Hematopoietic multipotent progenitor cell treated with erythropoietin and hydrocortisone succinate and interleukin-3 and kit ligand, for 15 days (in vitro differentiated cells): Measurements from ENCODE around the gene KCNJ10.

Experiments
- DNase-seq: peaks from one replicate; pipeline ENCODE4 v3.0.0-alpha.2; 2015; ENCODE audit warnings: low spot score

The KCNJ10 gene

DNA sequence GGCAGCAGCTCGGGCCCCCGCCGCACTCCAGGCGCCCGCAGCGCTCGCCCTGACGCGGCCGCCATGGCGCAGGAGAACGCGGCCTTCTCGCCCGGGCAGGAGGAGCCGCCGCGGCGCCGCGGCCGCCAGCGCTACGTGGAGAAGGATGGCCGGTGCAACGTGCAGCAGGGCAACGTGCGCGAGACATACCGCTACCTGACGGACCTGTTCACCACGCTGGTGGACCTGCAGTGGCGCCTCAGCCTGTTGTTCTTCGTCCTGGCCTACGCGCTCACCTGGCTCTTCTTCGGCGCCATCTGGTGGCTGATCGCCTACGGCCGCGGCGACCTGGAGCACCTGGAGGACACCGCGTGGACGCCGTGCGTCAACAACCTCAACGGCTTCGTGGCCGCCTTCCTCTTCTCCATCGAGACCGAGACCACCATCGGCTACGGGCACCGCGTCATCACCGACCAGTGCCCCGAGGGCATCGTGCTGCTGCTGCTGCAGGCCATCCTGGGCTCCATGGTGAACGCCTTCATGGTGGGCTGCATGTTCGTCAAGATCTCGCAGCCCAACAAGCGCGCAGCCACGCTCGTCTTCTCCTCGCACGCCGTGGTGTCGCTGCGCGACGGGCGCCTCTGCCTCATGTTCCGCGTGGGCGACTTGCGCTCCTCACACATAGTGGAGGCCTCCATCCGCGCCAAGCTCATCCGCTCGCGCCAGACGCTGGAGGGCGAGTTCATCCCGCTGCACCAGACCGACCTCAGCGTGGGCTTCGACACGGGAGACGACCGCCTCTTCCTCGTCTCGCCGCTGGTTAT is 14.2 kb upstream of the KCNJ10 start:
- peak; percentile 58 for DNase-seq

DNA sequence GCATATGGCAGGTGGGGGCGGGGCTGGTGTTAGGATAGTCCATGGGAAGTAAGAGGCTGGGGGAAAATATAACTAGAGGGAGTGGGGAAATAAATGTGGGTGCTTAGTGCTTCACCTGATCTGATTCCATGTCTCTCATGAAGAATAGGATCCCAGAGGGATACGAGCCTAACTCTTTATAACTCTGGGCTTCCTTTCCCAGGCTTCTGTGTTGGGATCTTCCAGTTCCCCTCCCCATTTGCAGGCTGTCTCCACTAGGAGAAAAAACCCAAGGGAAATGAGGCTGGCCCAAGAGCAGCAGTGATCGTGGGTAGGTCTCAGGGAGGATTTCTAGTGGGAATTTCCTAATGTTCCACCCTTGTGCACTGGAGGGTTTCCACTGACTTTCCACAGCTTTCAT is 13.0 kb upstream of the KCNJ10 start:
- no peak for DNase-seq

DNA sequence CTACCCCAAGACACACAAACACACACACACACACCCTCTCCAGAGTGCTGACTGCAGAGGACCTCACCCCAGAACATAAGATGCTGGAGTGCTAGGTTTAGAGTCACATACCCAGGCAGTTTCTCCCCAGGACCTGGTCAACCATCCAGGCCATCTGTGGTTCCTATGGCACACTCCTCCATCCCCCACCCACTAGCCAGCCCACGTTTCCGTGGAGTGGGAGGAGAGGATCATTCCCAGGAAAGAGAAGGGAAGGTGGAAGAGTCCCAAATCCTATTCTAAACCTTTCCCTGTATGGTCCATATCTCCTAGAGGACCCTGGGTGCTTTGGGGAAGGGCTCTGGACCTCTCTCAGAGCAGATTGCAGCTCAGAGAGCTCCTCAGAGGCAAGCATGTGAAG is 12.5 kb upstream of the KCNJ10 start:
- no peak for DNase-seq

DNA sequence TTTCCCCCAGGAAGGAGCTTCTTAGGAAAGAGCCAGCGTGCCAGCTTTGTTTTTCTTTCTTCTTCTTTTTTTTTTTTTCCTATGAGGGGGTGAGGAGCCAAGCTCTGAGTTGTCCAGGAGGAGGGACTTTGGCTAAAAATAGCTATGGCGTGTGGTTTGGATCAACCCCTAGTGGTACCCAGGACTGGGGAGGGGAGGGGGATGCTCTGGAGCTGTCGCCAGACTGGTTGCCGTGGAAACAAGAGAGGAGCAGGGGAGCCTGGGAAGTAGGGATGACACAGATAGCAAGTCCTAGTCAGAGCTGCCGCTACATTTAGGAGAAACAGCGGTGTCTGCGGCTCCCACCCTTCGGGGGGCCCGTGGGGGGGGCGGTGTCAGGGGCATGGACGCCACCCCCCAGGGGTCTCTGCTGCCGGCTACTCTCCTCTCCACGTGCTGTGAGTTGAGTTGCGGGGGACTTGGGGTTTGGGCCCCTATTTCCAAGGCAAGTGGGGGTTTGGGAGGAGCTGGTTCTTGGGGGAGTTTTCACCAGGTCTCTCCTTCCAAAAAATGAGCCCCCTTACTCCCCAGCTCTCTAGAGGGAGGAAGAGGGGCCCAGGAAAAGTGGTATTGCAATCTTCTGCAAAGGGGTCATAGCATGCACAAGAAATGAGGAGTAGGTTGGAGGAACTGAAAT is 11.4 kb upstream of the KCNJ10 start, which contains the start of gene KCNJ9:
Gene KCNJ9, plus strand, starts transcription at position 278 of the 676 bp plus-strand sequence. CDS start 2,493 bp downstream, outside the sequence.
- no peak for DNase-seq

DNA sequence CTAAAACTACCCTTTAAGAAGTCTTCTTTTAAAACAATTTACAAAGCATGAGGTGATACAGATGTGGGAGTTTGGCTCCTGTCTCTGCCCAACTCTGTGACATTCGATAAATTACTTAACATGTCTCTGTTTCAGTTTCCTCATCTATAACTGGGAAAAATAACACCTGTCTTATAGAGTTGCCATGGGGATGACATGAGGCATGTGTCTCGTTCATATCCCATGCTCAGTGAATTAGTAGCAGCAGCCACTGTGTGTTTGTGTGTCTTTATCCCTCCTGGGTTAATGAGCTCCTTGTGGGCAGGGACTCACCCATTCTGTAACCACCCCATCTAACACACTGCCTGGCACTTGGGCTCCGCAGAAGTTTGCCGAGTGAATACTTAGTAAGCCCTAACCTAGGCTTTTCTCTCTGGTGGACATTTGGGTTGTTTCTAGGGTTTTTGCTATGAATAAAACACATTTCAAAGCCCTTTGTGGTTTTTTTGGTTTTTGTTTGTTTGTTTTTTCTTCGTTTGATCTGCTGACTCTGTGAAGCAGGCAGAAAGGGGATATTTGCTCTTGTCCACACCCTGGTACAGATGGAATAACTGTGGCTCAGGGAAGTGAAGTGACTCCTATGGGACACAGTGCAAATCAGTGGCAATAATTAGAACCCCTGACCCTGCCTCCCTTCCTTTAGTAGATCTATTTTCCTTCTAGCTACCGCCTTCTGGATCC is 10.6 kb upstream of the KCNJ10 start:
- no peak for DNase-seq

DNA sequence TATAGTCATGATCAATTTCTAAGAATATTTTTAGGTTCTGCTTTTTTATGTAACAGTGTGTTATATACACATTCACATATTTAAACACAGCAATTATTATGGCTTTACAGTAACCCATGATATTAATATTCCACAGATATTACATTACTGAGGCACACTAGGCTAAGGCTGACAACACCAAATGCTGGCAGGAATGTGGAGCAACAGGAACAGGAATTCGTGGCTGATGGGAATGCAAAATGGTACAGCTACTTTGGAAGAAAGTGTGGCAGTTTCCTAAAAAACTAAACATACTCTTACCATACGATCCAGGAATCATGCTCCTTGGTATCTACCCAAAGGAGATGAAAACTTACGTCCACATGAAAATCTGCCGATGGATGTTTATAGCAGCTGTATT is 9.5 kb upstream of the KCNJ10 start:
- no peak for DNase-seq

DNA sequence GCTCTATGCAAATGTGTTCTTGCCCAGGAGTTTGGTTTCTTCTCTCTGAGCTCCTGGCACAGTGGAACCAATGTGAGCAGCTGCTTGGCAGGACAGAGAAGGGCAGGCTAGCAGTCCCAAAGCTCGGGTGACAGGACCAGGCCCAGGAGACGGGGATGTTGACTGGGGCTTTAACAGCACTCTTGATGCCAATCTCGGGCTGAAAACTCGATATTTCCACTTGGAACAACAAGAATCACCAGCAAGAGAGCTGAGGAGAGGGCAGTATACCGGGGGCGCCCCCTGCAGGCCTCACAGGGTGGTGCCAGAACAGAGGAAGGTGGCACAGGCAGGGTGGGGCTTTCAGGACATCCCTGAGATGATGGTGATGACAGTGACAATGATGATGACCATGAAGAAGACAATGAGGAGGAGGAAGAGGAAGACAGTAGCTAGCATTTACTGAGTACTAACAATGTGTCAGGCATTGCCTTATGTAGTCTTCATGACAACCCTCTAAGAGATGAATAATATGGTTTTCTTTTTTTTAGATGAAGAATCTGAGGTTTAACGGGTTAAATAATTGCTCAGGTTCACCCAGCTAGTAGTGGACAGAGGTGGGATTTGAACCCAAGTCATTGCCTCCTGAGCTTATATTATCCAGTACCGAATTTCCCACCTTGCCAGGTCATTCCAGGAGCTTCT is 8.7 kb upstream of the KCNJ10 start:
- DNase-seq: peak; percentile 60

DNA sequence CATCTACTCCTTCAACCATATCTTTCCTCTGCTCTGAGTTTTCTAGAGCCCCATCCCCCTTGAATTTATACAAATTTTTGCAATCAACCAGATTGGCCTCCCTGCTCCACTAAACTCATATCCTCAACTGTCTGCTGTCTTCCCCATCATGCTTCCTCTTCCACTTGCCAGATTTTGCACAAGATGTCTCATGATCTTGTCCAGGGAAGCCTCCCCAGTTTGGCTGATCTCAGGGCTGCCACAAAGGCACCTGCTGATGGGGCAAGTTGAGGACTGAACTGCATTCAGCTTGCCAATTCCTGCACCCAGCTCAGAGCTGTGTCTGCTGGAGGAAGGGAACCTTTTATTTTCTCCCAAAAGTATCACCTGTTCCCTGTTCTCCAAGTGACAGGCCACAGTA is 7.5 kb upstream of the KCNJ10 start:
- no peak for DNase-seq

DNA sequence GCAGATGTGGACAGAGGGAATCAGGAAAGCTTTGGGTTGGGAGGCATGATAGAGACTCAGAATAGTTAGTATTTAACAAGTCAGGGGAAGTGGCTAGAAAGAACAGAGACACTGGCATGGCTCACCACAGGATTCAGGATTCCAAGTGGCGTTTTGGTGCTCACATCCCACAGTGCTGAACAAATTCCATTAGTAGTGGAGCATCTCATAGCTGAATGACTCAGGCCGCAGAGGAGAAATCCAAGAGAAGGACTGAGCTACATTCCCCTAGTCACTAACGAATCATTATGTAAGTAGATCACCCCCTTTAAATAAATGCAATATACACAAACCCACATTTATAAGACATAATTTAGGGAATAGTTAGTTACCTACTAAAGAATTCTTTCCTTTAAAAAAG is 6.3 kb upstream of the KCNJ10 start:
- no peak for DNase-seq

DNA sequence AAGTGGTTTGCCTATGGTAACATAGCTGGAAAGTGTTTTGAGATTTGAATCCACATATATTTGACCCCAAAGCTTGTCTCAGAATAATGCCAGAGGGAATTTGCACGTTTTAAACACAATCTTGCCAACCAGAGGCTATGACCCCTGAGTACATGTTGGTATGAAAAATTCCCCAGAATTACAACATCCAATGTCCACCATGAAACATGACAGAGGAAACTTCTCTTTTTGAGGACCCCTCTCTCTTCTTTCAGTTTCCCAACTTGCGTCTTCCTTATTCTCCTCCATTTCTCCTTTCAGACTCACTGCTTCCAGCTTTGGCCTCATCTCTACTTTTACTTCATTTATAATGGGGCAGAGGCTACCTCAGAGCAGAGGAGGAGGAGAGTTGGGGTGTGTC is 5.9 kb upstream of the KCNJ10 start:
- DNase-seq: no peak

DNA sequence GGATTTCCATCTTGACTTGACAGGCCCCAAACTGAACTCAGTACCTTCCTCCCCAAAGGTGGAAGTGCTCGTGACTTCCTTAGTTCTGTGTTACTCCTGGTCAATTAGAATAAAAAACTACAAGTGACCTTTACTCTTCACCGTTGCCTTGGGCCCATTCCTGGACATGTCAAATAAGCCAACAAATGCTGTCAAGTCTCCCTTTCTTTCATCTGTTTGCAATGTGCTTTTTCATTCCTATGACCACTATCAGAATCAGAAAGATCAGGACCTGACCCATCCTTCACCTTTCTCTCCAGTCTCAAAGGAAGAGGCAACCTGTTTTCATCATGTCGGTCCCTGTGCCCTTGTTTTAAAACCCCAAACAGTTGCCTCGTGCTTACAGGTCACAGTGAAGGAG is 4.9 kb upstream of the KCNJ10 start:
- no peak for DNase-seq

DNA sequence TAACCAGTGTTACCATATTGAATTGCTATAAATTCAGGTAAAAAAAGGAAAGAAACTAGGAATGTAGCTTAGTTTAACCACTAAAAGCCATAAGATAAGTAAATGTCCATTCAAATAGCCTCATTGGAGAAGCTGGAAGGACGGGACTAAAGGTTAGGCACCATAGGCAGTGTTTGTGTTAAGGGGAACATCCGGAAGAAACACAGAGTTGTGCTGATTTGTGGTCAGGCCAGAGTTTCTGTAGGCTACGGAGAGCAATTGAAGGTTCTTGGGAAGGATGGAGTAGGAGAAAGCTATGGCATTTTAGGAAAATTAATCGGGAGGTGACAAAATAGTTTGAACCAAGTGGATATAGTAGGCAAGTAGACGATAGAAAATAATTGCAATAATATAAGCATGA is 1.3 kb upstream of the KCNJ10 start:
- no peak for DNase-seq

DNA sequence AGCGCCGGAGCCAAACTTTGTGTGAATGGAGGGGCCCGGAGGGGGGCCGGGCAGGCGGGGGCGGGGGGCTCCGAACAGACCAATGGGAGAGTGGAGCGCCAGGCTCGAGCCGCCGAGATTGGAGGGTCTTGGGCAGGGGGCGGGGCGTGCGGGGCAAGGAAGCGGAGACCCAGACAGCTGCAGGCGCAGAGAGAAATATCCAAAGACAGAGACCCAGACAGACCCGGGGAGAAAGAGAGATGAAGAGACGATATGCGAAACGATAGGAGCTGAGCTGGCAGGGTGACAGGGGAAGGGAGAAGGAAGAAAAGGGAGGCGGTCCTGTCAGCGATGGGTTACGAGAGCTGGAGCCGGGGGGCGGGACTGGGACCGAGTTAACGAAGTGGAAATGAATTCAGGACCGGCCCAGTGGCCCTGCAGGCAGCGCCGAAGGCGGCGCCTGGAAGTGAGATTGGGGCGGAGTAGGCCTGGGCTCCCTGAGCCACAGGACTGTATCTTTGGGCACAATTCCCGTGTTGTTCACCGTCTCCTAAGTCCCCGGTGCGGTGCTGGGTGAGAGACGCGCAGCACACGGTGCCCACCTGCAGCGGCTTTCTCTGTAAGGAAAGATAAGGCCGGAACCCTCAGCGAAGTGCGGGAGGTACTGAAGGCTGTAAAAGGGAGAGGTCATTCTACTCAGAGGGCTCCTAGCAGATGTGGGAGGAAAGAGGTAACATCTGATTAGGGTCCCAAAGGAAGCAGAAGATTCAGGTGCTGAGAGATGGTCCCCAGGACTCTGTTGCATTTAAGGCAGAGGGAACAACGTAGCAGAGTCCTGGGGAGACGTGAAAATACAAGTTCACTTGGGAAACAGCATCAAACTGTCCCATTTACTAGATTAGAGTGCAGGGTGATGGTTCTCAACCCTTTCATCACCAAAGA is 543 bp upstream of the KCNJ10 start:
- DNase-seq: no peak

DNA sequence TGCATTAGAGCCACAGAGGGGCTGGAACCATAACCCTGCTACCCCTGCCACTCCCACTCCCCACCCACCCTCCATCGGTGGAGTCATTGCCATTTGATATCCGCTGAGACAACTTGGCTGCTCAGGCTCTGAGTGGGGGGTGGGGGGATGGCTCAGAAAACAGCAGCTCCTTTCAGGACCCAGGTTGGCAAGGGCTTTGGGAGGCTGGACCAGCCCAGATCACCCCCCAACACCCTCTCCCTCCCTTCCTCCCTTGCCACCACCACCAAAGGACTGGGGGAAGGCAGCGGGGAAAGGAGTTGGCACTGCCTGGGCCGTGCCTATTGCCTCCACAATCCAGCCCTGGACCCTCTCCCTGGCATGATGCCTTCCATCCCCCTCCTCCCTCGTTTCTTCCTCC is 1.7 kb downstream of the KCNJ10 start:
- no peak for DNase-seq

DNA sequence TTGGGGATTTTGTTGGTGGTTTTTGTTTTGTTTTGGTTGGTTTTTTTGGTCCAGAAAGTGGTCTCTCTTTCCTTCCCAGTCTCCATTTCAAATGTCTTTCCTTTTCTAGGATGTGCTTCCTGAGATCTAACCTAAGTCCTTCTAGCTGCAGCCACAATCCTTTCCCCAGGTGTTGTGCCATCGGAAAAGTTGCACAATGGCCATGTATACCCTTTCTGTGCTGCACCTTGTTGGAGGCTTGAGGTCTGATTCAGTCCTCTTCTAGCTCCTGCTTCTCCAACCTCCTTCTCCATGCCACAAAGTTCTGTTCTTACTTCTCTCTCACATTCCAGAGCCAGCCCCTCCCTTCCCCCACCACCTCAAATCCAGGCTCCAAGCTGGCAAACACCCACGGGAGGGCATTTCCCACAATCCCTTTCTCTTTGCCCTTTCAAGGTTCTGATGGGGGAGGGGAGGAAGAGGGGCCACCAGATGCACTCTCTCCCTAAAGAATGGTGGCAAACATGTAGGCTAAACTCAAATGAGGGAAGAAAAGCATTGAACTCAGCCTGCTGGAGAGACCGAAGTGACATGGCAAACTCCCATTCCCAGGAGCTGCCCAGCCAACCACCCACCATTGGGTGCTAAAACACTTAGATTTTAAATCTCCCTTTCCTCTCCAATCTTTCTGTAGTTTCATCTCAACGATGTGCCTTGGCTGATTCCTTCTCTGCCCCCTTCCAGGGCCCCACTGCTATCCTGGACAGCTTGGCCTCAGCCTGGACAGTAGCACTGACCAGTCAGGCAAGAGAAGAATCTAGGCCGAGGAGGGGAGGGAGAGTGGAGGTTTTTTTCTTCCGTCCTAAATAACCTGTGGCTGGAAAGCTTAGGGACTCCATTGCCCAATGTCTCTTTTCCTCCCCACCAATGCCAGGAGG is 2.9 kb downstream of the KCNJ10 start:
- DNase-seq: no peak

DNA sequence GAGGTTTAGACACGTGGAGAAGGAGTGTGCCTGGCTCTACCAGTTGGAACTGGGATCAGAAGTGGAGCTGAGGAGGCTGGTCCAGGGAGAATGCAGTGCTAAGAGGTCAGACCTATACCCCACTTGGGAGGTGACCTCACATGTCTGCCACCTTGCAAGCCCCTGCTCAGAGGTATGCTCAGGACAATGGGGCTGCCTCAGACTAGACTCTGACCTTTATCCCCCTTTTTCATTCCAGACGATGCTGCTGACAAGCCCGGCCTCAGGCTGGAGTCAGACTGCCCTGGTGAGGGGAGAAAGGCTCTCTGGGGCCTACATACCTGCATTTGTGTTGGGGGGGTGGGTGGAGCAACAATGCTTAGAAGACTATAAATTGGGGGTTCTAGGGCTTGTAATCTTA is 5.2 kb downstream of the KCNJ10 start:
- no peak for DNase-seq

DNA sequence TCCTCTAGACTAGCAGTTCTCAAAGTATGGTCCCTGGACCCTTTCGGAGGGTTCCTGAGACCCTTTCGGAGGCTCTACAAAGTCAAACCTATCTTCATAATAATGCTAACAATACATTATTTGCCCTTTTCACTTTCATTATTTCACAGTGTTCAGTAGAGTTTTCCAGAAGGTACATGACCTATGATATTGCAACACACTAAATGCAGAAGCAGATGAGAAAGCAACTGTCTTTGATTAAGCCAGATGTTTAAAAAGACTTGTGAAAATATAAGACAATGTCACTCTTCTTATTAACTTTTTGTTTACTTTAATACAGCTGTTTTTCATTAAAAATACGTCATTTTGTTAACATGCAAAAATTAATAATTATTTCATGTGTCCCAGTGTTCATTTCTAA is 5.8 kb downstream of the KCNJ10 start:
- DNase-seq: no peak

DNA sequence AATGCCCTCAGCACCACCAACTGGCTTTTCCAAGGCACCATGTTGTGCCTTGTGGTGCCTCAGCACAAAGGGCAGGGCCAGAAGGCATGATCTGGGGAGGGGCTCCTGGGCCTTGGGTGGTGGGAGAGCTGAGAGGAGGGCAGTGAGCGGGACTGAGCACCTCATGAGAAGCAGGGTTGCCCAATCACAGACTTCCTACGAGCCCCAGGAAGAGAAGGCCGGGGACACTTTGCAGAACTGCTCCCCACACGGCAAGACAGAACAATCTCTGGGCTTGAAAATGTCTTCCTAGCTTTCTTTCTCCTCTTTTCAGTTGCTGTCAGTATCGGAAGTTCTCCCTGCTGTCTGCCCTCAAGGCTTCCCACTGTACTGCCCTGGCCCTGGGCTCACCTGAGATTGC is 6.8 kb downstream of the KCNJ10 start:
- DNase-seq: no peak

DNA sequence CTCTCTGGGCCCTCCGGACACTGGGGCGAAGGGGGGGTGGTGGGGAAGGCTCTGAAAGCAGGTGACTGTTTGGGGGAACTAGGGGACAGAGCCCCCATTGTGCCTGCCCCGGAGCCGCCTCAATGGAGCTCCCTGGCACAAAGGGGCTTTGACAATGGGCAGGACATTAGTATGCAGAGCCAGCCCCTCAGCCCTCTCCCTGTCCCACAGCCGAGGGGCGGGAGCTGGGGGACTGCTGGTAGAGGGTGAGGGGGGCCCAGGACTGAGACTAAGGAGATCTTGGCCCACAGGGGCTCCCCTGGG is 7.8 kb downstream of the KCNJ10 start:
- DNase-seq: no peak
